Subcutaneous adipose tissue (tissue), 4 donors: Measurements from ENCODE around the gene HOXA6. TPM values are rescaled to one million over a fixed set of nuclear protein-coding genes. Genes with fewer than 3 reads are reported as not detected.

Experiments
- total RNA-seq, 4 donors: library from RNA; depleted of rRNA; stranded (reverse); fragments of >200 nt; gene quantifications; one replicate each; pipeline ENCODE4 v1.1.0, GENCODE V29; 2016
- TF ChIP-seq, protein P1 (sequence below): fragments of 450-650 bp; IDR thresholded peaks from one replicate; pipeline ENCODE4 v1.5.1; 2016; ENCODE audit warnings: low read depth, mild to moderate bottlenecking, control low read depth, antibody characterized with exemption, moderate library complexity

The HOXA6 gene
- total RNA-seq, 4 donors from 2014 or later: 1.3 to 5.3 (median 2.8) TPM

DNA sequence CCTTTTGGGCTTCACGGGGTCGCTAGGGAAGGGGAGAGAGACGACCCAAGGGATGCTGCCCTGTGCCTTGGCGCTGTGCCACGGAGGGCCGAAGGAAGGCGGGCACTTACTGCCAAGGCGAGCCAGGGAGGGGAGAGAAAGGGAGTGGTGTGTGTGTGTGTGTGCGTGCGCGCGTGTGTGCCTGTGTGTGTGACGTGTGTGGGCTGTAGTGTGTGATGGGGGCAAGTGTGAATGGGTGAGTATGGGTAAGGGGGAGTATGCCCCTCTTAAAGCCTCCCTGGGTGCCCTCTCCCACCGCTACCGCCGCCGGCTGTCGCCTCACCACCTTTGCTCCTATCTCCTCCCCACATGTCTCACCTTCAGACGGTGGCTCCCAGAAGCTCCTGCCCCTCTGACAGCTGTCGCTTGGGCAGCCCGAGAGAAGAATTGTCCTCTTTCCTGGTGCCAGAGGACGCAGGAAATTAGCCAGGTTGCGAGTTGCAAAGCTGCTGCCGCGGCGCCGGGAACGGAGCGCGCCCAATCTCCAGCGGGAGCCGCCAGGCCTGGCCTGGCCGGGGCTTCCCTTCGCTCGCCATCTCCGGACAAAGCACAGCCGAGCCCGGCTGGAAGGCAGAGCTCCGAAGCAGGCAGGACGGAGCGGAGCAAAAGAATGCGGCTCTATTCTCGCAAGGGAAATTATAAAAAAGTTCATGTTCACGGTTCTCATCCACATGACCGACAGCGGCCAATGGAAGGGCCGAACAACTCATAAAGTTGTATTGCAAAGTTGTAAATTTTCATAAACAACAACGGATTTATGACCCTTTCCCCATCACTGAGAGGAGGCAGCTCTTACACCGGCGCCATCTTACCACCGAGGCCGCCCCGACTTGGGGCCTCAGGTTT lies 4.6 kb upstream of the HOXA6 start, which contains the start of gene HOXA3:
TSS of gene HOXA3 (minus strand) at position 653 of the 885 bp plus-strand sequence. CDS start 41,943 bp downstream, outside the sequence.
- TF ChIP-seq, protein P1, sequence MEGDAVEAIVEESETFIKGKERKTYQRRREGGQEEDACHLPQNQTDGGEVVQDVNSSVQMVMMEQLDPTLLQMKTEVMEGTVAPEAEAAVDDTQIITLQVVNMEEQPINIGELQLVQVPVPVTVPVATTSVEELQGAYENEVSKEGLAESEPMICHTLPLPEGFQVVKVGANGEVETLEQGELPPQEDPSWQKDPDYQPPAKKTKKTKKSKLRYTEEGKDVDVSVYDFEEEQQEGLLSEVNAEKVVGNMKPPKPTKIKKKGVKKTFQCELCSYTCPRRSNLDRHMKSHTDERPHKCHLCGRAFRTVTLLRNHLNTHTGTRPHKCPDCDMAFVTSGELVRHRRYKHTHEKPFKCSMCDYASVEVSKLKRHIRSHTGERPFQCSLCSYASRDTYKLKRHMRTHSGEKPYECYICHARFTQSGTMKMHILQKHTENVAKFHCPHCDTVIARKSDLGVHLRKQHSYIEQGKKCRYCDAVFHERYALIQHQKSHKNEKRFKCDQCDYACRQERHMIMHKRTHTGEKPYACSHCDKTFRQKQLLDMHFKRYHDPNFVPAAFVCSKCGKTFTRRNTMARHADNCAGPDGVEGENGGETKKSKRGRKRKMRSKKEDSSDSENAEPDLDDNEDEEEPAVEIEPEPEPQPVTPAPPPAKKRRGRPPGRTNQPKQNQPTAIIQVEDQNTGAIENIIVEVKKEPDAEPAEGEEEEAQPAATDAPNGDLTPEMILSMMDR: no peak

DNA sequence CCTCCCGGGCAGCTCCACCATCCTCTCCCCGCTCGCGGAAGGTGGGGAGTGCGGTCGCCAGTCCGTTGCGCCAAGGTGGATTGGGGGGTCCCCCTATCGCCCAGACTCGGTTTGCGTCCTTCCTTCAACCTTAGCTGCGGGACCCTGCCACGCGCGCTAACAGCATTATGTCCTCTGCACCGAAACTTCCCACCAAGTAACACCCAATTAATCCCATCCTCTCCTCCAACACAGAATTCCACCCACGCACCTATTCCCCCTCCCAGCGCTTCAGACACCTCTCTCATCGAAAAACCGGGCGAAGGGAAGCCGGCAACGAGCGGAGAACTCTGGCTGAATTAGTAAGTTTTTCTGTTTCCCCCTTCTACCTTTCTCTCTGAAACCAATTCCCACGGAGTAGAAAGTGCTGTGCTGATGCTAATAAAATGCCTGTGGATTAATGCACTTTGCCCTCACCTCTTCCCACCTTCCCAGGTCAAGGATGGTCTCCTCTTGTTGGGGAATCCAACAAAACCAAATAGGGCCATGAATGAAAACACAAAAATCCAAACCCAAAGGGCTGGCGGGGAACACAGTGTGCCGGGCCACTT lies 3.9 kb upstream of the HOXA6 start:
- TF ChIP-seq, protein P1: no peak

DNA sequence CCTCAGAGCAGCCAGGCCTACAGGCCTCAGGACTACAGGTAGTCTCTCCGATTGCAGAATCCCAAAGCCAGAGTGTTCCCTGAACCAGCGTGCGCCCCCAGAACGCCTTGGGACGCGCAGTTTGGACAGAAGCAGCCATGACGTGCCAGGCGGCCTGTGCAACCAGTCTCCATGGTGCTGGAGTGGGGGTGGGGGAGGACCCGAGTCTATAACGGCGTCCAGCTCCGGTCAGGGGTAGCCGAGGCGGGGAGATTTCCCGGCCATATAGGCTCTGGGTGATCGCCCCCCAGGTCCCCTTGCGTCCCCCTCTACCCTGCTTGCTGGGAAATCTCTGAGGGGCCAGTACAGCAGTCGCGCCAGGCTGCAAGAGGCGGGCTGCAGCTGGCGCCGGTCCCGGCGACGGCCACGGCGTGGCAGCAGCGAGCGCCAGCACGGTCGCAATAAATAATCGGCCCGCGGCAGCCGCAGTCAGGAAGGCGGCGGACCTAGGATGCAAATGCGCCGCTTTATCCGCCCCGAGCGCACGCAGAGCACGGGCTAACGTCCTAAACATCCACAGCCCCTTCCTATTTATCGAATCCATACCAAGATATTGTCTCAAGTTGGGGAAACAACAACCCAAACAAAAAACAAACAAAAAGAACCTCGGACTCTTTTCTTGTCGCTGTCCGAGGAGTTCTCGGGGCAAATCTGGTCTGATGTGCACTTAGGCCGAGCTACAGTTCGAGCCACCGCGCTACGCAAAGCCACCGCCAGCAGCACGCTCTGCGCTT lies 3.2 kb upstream of the HOXA6 start:
- TF ChIP-seq, protein P1: no peak

DNA sequence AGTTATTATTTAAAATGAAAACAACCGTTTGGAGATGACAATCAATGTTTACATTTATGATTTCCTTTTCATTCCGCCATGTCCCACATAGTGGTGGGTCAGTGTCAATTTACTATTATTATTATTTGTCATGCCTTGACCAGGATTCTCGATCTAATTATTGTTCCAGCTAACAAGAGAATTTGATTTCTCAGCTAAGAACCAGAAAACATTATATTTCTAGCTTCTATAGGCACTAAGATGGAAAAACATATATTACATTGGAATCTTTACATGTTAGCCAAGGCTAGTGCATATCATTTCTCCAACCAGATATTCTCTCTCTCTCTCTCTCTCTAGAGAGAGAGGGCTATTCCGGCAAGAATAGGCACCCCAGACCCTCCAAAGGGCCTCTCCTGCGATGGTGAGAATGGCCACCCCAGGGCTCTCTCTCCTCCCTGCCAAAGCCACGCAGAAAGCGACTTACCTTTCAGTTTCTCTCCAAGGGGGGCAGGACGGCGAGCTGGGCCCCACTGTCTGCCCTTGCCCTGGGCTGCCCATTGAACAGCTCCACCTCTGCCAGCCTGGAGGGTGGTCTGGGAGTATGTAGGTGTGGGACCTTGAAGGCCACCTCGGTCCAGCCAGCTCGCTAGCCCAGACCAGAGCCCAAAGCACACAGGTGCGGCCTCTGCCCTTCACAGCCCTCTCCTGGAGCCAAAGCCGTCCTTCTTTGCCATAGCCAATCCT lies 2.4 kb upstream of the HOXA6 start:
- TF ChIP-seq, protein P1: no peak

DNA sequence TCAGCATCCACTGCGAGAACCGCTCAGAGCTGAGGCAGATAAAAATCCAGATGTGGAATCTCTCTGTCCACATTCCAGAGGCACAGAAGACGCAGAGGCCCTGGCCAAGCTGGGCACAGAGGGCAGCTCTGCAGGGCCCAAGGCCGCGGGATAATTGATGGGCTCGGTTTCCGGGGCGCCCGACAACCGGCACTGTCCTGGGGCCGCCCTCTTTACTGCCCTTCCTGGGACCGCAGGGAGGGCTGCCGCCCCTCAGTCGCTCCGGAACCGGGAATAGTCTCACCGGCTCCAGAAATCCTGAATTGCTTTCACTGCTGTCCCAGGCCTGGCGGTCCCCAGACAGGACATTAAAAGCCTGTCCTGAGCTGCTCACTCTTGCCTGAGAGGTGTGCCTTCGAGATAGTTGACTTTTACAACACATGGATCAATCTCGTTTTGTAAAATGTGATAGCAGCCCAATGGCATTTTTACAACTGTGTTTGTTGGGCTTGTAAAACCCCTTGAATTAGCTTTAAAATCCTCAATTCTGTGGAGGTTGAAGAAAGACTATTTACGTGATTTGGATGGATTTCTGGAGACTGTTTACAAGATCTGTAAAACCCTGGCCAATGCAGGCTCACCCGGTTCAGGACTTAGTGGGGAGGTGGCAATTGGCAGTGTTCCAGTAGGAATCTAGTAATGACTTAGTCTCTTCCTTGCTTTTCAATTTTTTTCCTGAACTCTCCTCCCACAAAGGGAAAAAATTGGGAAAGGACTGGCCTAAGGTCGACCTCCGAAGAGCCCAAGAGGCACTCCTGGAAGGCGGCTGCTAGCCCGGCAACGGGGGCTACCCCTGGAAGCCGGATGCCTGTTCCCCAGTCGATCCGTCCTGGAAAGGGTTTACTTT lies 1.4 kb upstream of the HOXA6 start:
- TF ChIP-seq, protein P1: no peak

DNA sequence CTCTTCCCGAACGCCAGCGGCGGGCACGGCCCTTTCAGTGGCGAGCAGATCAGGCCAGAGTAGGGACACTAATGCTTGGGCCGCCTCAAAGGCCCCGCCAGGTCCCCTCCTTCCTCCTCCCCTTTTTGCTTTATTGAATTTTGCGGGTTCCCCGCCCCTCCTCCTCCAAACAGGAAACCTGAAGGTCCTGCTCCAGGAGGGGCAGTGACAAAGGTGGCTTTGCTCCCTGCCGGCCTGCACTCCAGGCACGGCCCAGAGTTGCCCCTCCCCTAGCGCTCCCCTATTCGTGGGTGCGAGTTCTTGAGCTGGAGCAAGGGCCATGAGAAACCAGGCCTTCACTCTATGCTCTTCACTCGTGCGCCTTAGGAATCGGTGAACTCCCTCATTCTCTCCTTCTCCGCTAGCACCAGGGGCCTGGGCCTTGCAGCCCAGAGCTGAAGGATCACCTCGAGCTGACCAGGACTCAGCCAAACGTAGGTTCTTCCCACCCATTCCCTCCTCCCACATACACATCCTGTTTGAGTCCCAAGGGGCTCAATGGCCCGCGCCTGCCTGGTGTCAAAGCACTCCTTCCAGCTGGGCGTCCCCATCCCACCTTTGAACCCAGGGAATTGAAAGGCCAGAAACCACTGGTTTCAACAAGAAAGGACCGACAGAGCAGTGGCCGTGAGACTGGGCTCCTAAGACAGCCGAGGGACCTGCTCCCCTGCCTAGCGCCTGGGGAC lies 619 bp upstream of the HOXA6 start:
- TF ChIP-seq, protein P1: no peak
